22Rv1 (cell line): Measurements from ENCODE around the gene LCA5.
"Not testable (repeated sequence)": the region's sequence is repeated elsewhere in the genome, so short reads cannot be mapped to it uniquely, and the experiment has no call there.

Source experiments
- ZFX ChIP-seq: fragments of 450-650 bp; IDR thresholded peaks from 2 replicates; pipeline ENCODE4 v1.6.1; 2017; ENCODE audit warnings: antibody characterized with exemption, borderline replicate concordance
- TF ChIP-seq, protein P1 (sequence below): fragments of 450-650 bp; IDR thresholded peaks from 2 replicates; pipeline ENCODE4 v1.5.1; 2017; ENCODE audit warnings: mild to moderate bottlenecking

DNA sequence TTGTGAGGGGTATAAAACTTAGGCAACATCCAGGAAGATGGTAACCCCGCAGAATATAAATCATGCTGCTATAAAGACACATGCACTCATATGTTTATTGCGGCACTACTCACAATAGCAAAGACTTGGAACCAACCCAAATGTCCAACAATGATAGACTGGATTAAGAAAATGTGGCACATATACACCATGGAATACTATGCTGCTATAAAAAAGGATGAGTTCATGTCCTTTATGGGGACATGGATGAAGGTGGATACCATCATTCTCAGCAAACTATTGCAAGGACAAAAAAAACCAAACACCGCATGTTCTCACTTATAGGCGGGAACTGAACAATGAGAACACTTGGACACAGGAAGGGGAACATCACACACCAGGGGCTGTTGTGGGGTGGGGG is 7.7 kb downstream of the LCA5 start:
- TF ChIP-seq, protein P1, sequence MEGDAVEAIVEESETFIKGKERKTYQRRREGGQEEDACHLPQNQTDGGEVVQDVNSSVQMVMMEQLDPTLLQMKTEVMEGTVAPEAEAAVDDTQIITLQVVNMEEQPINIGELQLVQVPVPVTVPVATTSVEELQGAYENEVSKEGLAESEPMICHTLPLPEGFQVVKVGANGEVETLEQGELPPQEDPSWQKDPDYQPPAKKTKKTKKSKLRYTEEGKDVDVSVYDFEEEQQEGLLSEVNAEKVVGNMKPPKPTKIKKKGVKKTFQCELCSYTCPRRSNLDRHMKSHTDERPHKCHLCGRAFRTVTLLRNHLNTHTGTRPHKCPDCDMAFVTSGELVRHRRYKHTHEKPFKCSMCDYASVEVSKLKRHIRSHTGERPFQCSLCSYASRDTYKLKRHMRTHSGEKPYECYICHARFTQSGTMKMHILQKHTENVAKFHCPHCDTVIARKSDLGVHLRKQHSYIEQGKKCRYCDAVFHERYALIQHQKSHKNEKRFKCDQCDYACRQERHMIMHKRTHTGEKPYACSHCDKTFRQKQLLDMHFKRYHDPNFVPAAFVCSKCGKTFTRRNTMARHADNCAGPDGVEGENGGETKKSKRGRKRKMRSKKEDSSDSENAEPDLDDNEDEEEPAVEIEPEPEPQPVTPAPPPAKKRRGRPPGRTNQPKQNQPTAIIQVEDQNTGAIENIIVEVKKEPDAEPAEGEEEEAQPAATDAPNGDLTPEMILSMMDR: not testable (repeated sequence)
- TF ChIP-seq ZFX: not testable (repeated sequence)
